Measurements from ENCODE around the gene CRTC1. TPM values are rescaled to one million over a fixed set of nuclear protein-coding genes. Genes with fewer than 3 reads are reported as not detected.
A peak's percentile ranks its signal among the peaks of the same experiment; 100 is the strongest.

The CRTC1 gene
- total and polyA plus RNA-seq, 2 of the 13 experiments (the other 11 are each of a cell fraction or from before 2014, with no cell fraction given) = 2.0 to 2.7 TPM

GRCh38 chr19:18683109-18683957, at the start of gene CRTC1 (continued):
- TF ChIP-seq, protein P1, sequence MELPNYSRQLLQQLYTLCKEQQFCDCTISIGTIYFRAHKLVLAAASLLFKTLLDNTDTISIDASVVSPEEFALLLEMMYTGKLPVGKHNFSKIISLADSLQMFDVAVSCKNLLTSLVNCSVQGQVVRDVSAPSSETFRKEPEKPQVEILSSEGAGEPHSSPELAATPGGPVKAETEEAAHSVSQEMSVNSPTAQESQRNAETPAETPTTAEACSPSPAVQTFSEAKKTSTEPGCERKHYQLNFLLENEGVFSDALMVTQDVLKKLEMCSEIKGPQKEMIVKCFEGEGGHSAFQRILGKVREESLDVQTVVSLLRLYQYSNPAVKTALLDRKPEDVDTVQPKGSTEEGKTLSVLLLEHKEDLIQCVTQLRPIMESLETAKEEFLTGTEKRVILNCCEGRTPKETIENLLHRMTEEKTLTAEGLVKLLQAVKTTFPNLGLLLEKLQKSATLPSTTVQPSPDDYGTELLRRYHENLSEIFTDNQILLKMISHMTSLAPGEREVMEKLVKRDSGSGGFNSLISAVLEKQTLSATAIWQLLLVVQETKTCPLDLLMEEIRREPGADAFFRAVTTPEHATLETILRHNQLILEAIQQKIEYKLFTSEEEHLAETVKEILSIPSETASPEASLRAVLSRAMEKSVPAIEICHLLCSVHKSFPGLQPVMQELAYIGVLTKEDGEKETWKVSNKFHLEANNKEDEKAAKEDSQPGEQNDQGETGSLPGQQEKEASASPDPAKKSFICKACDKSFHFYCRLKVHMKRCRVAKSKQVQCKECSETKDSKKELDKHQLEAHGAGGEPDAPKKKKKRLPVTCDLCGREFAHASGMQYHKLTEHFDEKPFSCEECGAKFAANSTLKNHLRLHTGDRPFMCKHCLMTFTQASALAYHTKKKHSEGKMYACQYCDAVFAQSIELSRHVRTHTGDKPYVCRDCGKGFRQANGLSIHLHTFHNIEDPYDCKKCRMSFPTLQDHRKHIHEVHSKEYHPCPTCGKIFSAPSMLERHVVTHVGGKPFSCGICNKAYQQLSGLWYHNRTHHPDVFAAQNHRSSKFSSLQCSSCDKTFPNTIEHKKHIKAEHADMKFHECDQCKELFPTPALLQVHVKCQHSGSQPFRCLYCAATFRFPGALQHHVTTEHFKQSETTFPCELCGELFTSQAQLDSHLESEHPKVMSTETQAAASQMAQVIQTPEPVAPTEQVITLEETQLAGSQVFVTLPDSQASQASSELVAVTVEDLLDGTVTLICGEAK (IDR thresholded peaks at IDR 0.05) = no peak
- TF ChIP-seq, protein P1 (CRISPR knock-in tag; IDR thresholded peaks at IDR 0.05) = no peak; the same call in 1 of the 2 replicates
- TF ChIP-seq ESRRA (CRISPR knock-in tag; IDR thresholded peaks at IDR 0.05; ENCODE audit: low read depth) (0 out of 2 replicates have a peak, but pooled peaks have one; percentile 40), MED8 (CRISPR knock-in tag; IDR thresholded peaks at IDR 0.05; ENCODE audit: insufficient replicate concordance) (peak; percentile 18), ZNF362 (CRISPR knock-in tag; IDR thresholded peaks at IDR 0.05; ENCODE audit: borderline replicate concordance) (no peak), SOX6 (IDR thresholded peaks at IDR 0.05) (no peak), SOX6 (CRISPR knock-in tag; IDR thresholded peaks at IDR 0.05) (0 out of 2 replicates have a peak, but pooled peaks have one; percentile 31), ZNF546 (CRISPR knock-in tag; conservative IDR thresholded peaks at IDR 0.05) (peak; percentile 66; the same call in 1 of the 2 replicates), ZFY (CRISPR knock-in tag; IDR thresholded peaks at IDR 0.05) (peak; percentile 61), ZBTB8A (CRISPR knock-in tag; IDR thresholded peaks at IDR 0.05; ENCODE audit: borderline replicate concordance, low read depth) (0 out of 2 replicates have a peak, but pooled peaks have one; percentile 30), ZNF570 (CRISPR knock-in tag; IDR thresholded peaks at IDR 0.05; ENCODE audit: borderline replicate concordance) (0 out of 2 replicates have a peak, but pooled peaks have one; percentile 39), ZNF205 (CRISPR knock-in tag; IDR thresholded peaks at IDR 0.05) (no peak; the same call in 1 of the 2 replicates)
- TF ChIP-seq, protein P2, sequence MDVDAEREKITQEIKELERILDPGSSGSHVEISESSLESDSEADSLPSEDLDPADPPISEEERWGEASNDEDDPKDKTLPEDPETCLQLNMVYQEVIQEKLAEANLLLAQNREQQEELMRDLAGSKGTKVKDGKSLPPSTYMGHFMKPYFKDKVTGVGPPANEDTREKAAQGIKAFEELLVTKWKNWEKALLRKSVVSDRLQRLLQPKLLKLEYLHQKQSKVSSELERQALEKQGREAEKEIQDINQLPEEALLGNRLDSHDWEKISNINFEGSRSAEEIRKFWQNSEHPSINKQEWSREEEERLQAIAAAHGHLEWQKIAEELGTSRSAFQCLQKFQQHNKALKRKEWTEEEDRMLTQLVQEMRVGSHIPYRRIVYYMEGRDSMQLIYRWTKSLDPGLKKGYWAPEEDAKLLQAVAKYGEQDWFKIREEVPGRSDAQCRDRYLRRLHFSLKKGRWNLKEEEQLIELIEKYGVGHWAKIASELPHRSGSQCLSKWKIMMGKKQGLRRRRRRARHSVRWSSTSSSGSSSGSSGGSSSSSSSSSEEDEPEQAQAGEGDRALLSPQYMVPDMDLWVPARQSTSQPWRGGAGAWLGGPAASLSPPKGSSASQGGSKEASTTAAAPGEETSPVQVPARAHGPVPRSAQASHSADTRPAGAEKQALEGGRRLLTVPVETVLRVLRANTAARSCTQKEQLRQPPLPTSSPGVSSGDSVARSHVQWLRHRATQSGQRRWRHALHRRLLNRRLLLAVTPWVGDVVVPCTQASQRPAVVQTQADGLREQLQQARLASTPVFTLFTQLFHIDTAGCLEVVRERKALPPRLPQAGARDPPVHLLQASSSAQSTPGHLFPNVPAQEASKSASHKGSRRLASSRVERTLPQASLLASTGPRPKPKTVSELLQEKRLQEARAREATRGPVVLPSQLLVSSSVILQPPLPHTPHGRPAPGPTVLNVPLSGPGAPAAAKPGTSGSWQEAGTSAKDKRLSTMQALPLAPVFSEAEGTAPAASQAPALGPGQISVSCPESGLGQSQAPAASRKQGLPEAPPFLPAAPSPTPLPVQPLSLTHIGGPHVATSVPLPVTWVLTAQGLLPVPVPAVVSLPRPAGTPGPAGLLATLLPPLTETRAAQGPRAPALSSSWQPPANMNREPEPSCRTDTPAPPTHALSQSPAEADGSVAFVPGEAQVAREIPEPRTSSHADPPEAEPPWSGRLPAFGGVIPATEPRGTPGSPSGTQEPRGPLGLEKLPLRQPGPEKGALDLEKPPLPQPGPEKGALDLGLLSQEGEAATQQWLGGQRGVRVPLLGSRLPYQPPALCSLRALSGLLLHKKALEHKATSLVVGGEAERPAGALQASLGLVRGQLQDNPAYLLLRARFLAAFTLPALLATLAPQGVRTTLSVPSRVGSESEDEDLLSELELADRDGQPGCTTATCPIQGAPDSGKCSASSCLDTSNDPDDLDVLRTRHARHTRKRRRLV (CRISPR knock-in tag; IDR thresholded peaks at IDR 0.05) = no peak

All from HepG2 (cell line).